Hematopoietic multipotent progenitor cell treated with erythropoietin and hydrocortisone succinate and interleukin-3 and kit ligand, for 4 days (in vitro differentiated cells): ENCODE measurements around the gene PTDSS2.

ENCODE experiments used
- DNase-seq: peaks from one replicate; pipeline ENCODE4 v3.0.0-alpha.2; 2015

PTDSS2 gene

DNA sequence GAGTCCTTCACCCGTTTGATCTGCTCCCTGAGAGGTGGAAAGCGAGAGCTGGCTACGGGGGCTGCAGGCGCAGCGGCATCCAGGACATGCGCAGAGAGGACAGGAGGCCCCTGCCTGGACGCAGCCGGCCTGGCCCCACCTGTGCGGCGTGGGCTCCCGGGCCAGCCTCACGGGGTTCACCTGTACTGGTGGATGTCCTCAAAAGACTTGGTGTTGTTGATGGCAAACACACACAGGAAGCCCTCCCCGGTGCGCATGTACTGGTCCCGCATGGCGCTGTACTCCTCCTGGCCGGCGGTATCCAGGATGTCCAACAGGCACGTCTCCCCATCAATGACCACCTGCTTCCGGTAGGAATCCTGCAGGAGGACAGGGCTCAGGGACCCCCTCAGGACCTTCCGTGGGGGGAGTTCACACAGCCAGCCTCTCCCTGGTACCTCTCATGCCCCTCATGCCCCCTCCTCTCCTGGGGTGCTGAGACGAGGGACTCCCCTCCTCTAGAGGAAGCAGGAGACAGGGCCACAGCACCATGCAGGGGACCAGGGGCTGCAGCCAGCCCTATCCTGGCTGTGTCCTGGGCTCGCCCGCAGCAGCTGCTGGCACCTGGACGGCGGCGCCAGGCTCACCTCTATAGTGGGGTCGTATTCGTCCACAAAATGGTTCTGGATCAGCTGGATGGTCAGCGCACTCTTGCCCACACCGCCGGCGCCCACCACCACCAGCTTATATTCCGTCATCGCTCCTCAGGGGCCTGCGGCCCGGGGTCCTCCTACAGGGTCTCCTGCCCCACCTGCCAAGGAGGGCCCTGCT is 83.7 kb downstream of the PTDSS2 start:
- no peak for DNase-seq

DNA sequence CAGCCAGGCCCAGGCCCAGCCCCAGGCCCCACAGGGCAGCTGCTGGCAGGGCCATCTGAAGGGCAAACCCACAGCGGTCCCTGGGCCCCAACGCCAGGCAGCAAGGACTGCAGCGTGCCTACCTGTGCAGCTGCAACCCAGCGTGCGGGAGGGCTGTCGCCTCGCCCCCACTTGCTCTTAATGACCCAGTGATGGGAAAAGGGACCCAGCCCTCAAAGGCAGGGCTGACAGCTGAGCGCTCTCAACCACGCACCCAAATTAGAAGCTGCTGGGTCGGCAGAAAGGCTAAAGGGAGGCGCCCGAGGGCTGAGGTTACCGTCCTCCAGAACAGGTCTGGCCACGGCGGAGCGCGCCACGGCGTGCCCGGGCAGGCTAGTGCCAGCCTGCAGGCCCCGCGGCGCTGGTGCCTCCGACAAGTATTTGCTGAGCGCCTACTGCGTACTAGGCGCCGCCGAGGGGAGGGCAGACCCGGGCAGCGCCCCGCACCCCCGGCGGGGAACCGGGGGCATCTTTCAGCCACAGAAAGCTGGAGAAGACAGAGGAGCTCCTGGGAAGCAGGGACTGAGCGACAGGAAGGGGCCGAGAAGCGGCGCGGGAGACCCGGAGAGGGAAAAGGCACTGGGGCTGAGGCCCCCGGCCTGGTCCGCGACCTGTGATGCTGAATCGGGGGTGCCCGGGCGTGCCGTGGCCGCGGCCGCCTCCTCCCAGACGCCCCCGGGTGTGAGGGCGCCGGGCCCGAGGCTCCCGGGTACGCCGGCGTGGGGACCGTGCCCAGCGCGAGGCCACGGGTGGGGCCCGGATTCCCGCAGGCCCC is 84.5 kb downstream of the PTDSS2 start:
- DNase-seq = peak; percentile 62

- no peak for DNase-seq
These were observed 85.1 kb downstream of the PTDSS2 start for GRCh38 chr11:535210-535518.

DNA sequence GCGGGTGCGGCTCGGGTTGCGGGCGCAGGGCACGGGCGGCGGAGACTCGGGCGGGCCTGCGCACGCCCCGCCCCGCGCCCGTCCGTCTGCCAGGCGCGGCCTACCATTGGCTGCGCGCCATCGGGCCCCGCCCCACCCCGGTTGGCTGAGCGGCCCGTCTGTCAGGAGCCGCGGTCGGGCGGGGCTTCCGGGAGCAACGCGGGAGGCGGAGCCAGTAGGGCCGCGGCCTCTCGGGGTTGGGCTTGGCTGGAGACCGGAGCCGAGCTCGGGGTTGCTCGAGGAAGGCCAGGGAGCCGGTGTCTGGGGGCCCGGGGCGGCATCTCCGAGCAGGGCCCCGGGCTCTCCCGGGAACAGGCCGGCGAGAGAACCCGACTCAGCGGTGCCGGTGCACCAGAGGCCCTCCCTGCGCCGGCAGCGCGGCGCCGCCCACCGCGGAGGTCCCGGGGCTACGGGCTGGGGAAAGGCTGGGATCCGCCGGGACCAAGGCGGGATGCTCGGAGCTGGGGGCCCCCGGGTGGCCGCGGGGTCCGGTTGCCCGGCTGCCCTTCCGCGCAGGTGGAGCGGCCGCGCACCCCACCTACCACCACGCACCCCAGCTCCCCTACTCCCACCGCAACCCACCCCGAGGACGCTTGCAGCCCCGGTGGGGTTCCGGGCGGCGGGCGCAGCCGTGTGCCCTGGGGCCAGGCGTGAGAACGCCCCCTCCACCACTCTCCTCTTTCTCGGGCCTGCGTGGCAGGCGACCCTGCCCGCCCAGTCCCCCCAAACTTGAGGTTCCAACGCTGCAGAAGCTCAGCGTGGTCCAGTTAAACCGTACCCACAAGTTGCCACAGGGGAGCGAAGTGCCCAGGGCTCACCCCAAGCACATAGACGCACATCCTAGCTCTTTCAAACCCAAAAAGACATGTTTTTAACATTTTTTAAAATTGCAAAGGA is 85.7 kb downstream of the PTDSS2 start, which contains the start of gene HRAS:
Gene HRAS (minus strand): TSS at position 58 of the 936 bp plus-strand sequence.
- DNase-seq = peak; percentile 98

DNA sequence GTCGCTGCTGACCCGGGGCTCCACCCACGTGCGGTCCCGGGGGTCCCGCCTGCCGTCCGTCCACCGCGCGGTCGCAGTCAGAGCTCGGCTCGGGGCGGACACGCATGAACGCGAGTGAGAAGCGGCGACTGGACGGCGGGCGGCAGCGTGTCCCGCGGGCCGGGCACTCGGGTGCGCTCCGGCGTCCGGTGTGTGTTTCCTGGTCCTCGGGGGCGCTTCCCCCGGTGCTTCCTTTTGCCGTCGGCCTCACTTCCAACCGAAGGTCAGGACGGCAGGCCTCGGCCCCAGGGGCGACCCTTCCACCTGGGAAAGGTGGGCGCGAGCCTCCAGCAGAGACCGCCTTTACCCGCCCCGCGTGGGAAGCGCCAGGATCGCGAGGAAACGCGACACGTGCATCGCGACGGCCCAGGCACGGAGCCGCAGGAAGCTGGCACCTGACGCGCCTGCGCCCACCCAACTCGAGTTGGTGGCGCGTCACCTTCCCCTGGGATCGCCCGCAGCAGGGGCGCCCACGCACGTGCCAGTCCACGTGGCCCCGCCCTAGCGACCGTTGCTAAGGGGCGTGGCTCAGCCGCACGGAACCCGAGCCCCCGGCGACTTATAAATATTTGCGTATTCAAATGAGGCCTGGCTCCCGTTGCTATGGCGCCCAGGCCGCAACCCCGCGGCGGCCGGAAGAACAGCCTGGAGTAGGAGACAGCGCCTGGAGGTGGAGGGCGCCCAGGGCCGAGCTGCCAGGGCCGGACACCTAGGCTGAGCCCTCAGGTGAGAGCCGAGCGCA is 87.0 kb downstream of the PTDSS2 start, which contains the start of gene LRRC56:
Gene LRRC56 (plus strand): TSS at position 687 of the 781 bp plus-strand sequence. CDS start 3,158 bp downstream, outside the sequence.
- DNase-seq = peak; percentile 95

DNA sequence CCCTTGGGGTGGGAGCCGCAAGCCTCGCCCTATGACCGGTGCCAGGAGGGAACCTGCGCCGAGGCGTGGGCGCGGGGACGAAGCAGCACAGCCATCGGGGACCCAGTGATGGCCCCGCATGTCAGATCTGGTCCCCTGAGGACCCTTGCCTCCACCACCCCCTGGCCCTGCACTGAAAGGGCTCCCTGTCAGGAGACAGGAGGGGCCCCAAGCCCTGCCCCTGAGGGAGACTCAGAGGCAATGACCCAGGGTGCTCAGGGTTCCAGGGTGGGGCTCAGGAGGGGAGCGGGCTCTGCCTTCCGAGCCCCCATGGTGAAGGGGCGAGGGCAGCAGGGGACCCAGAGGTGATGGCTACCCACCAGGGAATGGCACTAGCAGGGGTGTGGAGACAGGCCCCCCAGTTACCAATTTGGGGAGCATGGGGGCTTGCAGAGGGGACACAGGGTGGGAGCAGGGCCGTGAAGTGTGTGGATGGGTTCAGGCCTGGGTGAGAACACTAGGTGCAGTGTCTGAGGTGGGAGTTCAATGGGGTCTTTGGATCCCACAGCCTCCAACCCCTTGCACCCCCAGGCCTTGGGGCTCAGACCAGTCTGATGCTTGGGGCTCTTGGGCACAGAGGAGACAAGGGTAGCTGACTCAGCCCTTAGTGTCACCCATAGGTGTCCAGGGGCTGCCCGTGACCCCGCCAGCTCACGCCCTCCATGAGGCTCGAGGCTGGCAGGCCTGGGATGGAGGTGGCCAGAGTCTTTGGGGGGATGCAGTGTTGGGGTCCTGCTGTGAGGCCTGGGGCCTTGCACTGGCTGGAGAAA is 87.7 kb downstream of the PTDSS2 start:
- no peak for DNase-seq

DNA sequence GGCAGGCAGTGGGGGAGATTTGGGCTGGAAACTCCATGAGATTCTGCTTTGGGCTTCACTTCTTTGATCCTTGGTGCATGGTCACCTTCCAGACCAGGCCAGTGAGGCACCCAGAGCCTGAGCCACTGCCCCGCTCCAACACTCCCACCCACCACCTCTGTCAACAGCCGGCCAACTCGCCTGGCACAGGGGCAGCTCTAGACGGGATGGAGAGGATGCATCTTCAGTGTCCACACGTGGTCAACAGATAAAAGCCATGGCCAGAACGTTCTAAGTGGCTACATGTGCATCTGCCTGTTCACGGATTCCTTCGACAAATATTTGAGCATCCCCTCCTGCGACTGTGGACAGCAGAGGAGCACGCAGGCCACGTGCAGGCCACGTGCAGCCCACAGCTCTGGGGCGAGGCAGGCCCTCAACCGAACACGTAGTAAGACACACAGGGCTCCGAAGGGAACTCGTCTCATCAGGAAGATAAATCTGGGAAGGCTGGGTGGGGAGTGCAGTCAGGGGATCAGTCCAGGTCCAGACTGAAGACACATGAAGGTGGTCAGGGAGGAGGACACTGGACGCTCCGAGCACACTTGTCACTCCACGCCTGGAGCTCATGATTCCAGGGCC is 88.5 kb downstream of the PTDSS2 start:
- no peak for DNase-seq

- DNase-seq = no peak
These were observed 89.9 kb downstream of the PTDSS2 start for GRCh38 chr11:539971-540481.
